T1000 (cell line): ENCODE results near the gene ALOX12.
"Not testable (repeated sequence)": the region's sequence is repeated elsewhere in the genome, so short reads cannot be mapped to it uniquely, and the experiment has no call there.

Experiments used
- DNase-seq: peaks from one replicate; lab custom pipeline; 2025; ENCODE audit warnings: mixed read lengths; lab: John Stamatoyannopoulos, UW

ALOX12 gene

DNA sequence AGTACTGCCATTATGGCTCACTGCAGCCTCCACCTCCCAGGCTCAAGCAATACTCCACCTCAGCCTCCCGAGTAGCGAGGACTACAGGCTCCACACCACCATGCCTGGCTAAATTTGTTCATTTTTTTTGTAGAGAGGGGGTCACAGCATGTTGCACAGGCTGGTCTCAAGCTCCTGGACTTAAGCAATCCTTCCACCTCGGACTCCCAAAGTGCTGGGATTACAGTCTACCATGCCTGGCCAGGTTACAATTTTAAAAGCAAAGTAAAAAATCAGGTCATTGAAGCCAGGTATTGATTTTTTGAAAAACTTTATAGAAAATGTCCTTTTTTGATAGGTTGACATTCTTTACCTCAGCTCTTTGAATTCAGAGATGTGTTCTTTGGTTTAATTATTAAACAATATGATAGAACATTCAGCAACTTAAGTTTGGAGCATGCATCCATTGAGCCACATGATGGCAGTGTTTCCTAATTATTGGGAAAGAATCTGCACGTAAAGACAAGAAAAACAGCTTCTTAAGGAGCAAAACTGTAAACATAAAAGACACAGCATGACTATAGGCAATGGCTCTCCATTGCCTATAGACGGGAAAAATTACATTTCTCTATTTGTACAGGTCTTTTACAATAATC lies 49.8 kb downstream of the ALOX12 start:
- peak; percentile 23 for DNase-seq

DNA sequence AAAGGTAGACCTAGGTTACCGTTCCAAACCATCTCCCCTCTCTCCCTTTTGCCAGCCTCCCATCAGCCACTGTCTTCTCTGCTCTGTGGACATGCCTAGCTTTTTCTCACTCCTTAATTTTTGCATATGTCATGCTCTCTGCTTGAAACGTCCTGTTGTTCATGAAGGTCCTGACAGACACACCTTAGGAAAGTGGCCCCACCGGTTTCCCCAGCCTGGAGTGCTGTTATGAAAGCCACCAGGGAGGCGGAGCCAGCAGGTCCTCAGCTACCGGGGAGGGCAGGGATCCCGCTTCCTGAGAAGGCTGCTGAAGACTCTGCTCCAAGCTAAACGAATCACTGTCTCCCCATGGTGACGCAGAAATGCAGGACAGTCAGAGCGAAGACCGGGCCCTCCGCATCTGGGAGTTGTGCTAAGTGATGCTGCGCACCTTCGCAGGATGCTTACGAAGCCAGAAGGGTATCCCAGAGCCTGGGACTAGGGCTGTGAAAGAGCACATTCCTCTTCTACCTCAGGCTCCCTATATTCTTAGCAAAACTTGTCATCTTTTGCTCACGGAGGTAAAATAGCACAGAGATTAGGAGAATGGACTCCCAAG lies 50.4 kb downstream of the ALOX12 start:
- DNase-seq: no peak

DNA sequence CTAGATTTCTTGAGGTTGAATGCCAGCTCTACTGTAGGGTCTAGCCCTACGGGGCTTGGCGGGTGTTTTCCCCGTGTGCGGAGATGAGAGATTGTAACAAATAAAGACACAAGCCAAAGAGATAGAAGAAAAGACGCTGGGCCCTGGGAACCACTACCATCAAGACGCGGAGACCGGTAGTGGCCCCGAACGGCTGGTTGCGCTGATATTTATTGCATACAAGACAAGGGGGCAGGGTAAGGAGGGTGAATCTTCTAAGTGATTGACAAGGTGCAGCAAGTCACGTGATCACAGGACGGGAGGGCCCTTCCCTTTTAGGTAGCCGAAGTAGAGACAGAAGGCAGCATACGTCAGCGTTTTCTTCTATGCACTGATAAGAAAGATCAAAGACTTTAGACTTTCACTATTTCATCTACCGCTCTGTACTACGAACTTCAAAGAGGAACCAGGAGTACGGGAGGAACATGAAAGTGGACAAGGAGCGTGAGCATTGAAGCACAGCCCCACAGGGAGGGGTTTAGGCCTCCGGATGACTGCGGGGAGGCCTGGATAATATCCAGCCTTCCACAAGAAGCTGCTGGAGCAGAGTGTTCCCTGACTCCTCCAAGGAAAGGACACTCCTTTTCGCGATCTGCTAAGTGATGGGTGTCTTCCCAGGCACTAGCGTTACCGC lies 51.0 kb downstream of the ALOX12 start:
- DNase-seq: not testable (repeated sequence)

DNA sequence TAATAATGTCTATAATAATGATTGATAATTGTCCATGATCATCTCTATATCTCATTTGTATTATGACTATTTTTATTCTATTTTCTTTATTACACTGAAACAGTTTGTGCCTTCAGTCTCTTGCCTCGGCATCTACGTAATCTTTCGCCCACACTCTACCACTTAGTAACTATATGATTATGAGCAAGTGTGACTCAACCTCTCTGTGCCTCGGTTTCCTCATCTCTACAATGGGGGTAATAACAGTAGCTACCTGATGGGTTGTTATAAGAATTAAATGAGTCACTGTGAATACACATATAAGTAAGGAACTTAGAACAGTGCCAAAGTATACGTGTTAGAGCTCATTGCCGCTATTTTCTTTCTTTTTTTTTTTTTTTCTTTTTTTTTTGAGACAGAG lies 51.7 kb downstream of the ALOX12 start:
- no peak for DNase-seq

DNA sequence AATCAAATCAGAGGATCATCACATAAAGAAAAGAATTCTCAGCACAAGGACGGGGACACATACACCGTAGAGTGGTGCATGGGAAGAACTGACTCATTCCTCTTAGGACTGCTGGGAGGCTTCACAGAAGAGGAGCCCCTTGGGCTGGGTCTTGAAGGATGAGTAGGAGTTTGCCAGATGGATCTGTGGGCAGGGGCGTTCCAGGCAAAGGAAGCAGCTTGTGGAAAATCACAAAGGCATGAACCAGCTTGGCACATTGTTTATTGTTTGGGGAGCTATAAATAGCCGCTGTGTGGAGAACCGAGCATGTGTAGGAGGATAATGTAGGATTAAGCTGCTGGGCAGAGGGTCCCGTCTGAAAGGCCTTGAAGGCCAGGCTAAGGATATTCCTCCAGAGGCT lies 53.1 kb downstream of the ALOX12 start:
- DNase-seq: no peak

- not testable (repeated sequence) for DNase-seq
Observed at GRCh38 chr17:7050583-7050982, 54.7 kb downstream of the ALOX12 start.

DNA sequence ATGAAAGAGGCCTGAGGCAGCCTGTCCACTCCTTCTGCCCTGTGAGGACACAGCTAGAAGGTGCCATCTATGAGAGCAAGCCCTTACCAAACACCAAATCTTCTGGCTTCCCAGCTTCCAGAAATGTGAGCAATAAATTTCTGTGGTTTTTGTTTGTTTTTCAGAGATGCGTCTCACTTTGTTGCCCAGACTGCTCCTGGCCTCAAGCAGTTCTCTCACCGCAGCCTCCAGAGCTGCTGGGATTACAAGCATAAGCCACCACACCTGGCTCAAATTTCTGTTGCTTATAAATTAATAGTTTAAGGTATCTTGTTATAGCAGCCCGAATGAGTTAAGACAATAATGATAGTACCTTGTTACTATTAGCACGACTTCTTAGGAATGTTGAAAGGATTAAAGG lies 60.5 kb downstream of the ALOX12 start:
- no peak for DNase-seq

GRCh38 chr17:7058831-7059447 lies 63.1 kb downstream of the ALOX12 start:
- no peak for DNase-seq
